HEK293T (cell line): ENCODE data around the gene TMEM185B.

ENCODE experiments used
- CTCF ChIA-PET: fragments of 350-600 bp; formaldehyde crosslinking; extraction: SDS; loops from one replicate; lab custom pipeline; 2021; ENCODE audit warnings: antibody characterized with exemption, inconsistent platforms; lab: Yijun Ruan, JAX
- POLR2A ChIA-PET: fragments of 350-600 bp; formaldehyde crosslinking; extraction: SDS; loops from one replicate; lab custom pipeline; 2020; ENCODE audit warnings: antibody characterized with exemption, inconsistent platforms; lab: Yijun Ruan, JAX
- DNase-seq: peaks from one replicate; pipeline ENCODE4 v3.0.0; 2012; ENCODE audit warnings: mixed read lengths; ENCODE audit errors: extremely low spot score
- ARNT ChIP-seq: fragments of 450-650 bp; IDR thresholded peaks from 2 replicates; pipeline ENCODE4 v1.6.1; 2017; ENCODE audit warnings: mild to moderate bottlenecking
- BHLHE40 ChIP-seq: fragments of 450-650 bp; IDR thresholded peaks from 2 replicates; pipeline ENCODE4 v1.6.1; 2016; ENCODE audit warnings: mild to moderate bottlenecking, moderate library complexity, borderline replicate concordance
- CTBP1 ChIP-seq: fragments of 450-650 bp; IDR thresholded peaks from 2 replicates; pipeline ENCODE4 v1.6.1; 2016; ENCODE audit warnings: borderline replicate concordance
- ELF4 ChIP-seq: fragments of 450-650 bp; IDR thresholded peaks from 2 replicates; pipeline ENCODE4 v1.6.1; 2017; ENCODE audit warnings: antibody characterized with exemption
- FOXA1 ChIP-seq: fragments of 450-650 bp; IDR thresholded peaks from 2 replicates; pipeline ENCODE4 v1.6.1; 2016; ENCODE audit warnings: mild to moderate bottlenecking
- FOXK2 ChIP-seq: fragments of 450-650 bp; IDR thresholded peaks from 2 replicates; pipeline ENCODE4 v1.6.1; 2016; ENCODE audit warnings: mild to moderate bottlenecking
- FOXM1 ChIP-seq: fragments of 450-650 bp; IDR thresholded peaks from 2 replicates; pipeline ENCODE4 v1.6.1; 2017; ENCODE audit warnings: mild to moderate bottlenecking, borderline replicate concordance
- HDGF ChIP-seq: fragments of 450-650 bp; IDR thresholded peaks from 2 replicates; pipeline ENCODE4 v1.6.1; 2017; ENCODE audit warnings: antibody characterized with exemption, borderline replicate concordance
- L3MBTL2 ChIP-seq: fragments of 450-650 bp; conservative IDR thresholded peaks from 2 replicates; pipeline ENCODE4 v1.6.1; 2016; ENCODE audit warnings: mild to moderate bottlenecking
- LEF1 ChIP-seq: fragments of 450-650 bp; IDR thresholded peaks from 2 replicates; pipeline ENCODE4 v1.6.1; 2017; ENCODE audit warnings: mild to moderate bottlenecking, borderline replicate concordance
- NFRKB ChIP-seq: fragments of 450-650 bp; IDR thresholded peaks from 2 replicates; pipeline ENCODE4 v1.6.1; 2016; ENCODE audit warnings: mild to moderate bottlenecking, moderate library complexity
- PKNOX1 ChIP-seq: fragments of 450-650 bp; IDR thresholded peaks from 2 replicates; pipeline ENCODE4 v1.6.1; 2016
- SP1 ChIP-seq: fragments of 450-650 bp; IDR thresholded peaks from 2 replicates; pipeline ENCODE4 v1.6.1; 2017
- SUZ12 ChIP-seq: fragments of 450-650 bp; IDR thresholded peaks from 2 replicates; pipeline ENCODE4 v1.6.1; 2016; ENCODE audit warnings: mild to moderate bottlenecking
- TARDBP ChIP-seq: fragments of 450-650 bp; IDR thresholded peaks from 2 replicates; pipeline ENCODE4 v1.6.1; 2016
- ZNF384 ChIP-seq: fragments of 450-650 bp; IDR thresholded peaks from 2 replicates; pipeline ENCODE4 v1.6.1; 2016

The TMEM185B gene

DNA sequence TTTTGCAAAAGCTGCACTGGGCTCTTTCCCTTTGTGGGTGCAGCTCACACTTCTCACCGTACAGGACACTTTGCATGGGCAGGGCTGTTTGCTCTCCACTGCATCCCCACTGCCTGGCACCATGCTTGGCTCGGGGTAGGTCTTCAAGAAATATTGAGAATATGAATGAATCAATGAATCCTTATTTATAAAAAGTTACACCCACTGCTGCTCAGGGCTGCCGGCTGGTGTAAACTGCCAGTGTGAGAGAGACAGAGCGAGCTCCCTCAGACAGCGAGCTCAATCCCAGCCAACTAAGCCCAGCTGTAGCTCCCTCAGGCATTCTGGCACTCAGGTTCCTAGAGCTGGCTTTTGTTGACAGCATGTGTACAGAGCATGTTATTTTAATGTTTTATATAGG lies 3.4 kb downstream of the TMEM185B start:
- no peak for DNase-seq
- POLR2A ChIA-PET = interaction anchor here (1.0 kb wide), 1 partner anchor 81 kb away, joined by 3 read pairs; no protein-coding TSS in a partner anchor
- CTCF ChIA-PET = no interaction called here
- no peak for TF ChIP-seq FOXA1
- TF ChIP-seq HDGF = no peak
- TF ChIP-seq SP1 = no peak
- no peak for TF ChIP-seq SUZ12
- TF ChIP-seq ELF4 = no peak
- no peak for TF ChIP-seq FOXM1
- no peak for TF ChIP-seq LEF1
- no peak for TF ChIP-seq FOXK2
- TF ChIP-seq TARDBP = no peak
- no peak for TF ChIP-seq ARNT
- TF ChIP-seq PKNOX1 = no peak
- TF ChIP-seq NFRKB = no peak
- no peak for TF ChIP-seq ZNF384

- CTCF ChIA-PET = no interaction called here
- DNase-seq = no peak
- TF ChIP-seq SP1 = no peak
- POLR2A ChIA-PET = interaction anchor here (1.0 kb wide), 1 partner anchor 81 kb away, joined by 3 read pairs; no protein-coding TSS in a partner anchor
Observed at GRCh38 chr2:120219291-120219690, 3.9 kb downstream of the TMEM185B start.

- TF ChIP-seq HDGF = no peak
- TF ChIP-seq L3MBTL2 = no peak
- no peak for TF ChIP-seq SP1
- no peak for TF ChIP-seq SUZ12
- TF ChIP-seq NFRKB = no peak
- TF ChIP-seq ZNF384 = no peak
- TF ChIP-seq PKNOX1 = no peak
- no peak for TF ChIP-seq FOXK2
- ChIA-PET CTCF (no interaction called here), POLR2A (no interaction called here)
- no peak for DNase-seq
Observed at GRCh38 chr2:120218181-120218580, 5.0 kb downstream of the TMEM185B start.

- CTCF ChIA-PET = no interaction called here
- TF ChIP-seq NFRKB (no peak), ARNT (no peak), SP1 (no peak), FOXK2 (no peak), ELF4 (no peak), LEF1 (no peak), PKNOX1 (no peak), FOXA1 (no peak), TARDBP (no peak), ZNF384 (no peak), SUZ12 (no peak), CTBP1 (no peak), HDGF (no peak), L3MBTL2 (no peak), FOXM1 (no peak), BHLHE40 (no peak)
Observed at GRCh38 chr2:120210270-120210693, 12.9 kb downstream of the TMEM185B start.

DNA sequence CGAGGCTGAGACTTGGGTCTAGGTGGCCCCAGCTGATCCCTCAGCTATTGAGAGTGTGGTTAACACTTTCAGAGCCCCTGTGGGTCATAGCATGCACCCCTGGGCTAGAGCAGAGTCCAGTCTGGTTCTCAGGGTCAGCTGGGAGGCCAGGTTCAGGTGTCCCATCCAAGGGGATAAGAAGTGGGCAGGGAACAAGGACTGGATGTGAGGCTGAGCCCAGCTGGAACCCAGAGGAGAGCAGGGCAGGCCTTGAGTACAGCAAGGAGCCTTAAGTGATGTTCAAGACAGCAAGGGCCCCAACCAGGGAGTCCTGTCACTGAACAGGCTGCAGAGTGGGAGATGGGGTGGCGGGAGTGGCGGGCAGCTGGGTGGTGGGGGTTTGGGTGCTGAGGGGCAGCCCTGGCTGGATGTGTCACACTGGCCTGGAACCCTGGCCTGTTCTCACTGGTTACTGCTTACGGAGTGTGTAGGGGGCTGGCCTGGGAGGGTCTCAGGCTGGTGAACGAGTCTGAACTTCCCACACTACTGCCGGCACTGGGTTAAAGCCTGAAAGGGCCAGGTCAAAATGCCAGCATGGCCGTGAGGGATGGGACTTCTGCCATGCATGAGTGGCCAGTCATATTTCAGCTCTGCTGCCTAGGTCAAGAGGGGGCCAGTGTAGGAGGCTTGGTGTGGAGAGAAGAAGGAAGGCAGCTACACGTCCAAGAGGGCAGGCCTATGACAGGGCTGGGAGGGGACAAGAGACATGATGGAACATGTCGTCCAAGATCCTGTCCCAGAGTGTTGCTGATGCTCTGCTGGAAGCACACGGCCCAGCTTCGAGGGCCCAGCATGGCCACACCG lies 13.6 kb downstream of the TMEM185B start:
- TF ChIP-seq L3MBTL2 = no peak
- no peak for DNase-seq
- POLR2A ChIA-PET = interaction anchor here (0.9 to 1.6 kb wide), 2 partner anchors 13 to 14 kb away, joined by 3 to 7 read pairs; partner anchors contain the start of gene TMEM185B
- CTCF ChIA-PET = no interaction called here

More at GRCh38 chr2:120210270-120210693, 12.9 kb downstream of the TMEM185B start:
- no peak for DNase-seq
- POLR2A ChIA-PET = interaction anchor here (0.9 kb wide), 1 partner anchor 13 kb away, joined by 3 read pairs; the partner anchor contains the start of gene TMEM185B

- ChIA-PET CTCF (interaction anchor here (1.2 kb wide), 1 partner anchor 34 kb away, joined by 4 read pairs; no protein-coding TSS in a partner anchor), POLR2A (interaction anchor here (1.6 kb wide), 1 partner anchor 14 kb away, joined by 7 read pairs; the partner anchor contains the start of gene TMEM185B)
- no peak for DNase-seq
- no peak for TF ChIP-seq LEF1
- no peak for TF ChIP-seq NFRKB
- no peak for TF ChIP-seq PKNOX1
- no peak for TF ChIP-seq ZNF384
- TF ChIP-seq FOXA1 = no peak
- no peak for TF ChIP-seq CTBP1
- TF ChIP-seq ARNT = no peak
- no peak for TF ChIP-seq FOXM1
- no peak for TF ChIP-seq BHLHE40
- no peak for TF ChIP-seq FOXK2
- TF ChIP-seq SP1 = no peak
- TF ChIP-seq SUZ12 = no peak
- TF ChIP-seq ELF4 = no peak
- no peak for TF ChIP-seq TARDBP
- no peak for TF ChIP-seq L3MBTL2
- TF ChIP-seq HDGF = no peak
Observed at GRCh38 chr2:120208381-120209353, 14.5 kb downstream of the TMEM185B start.
